Brain microvascular endothelial cell (primary cell): ENCODE results near the gene BTBD6.

Experiments
- DNase-seq: peaks from one replicate; pipeline ENCODE4 v3.0.0-alpha.2; 2020
- H3K27ac ChIP-seq: fragments of 250-450 bp; sonication (Bioruptor Pico); 2 replicates; pipeline ENCODE4 v1.5.1; 2020; ENCODE audit warnings: mild to moderate bottlenecking, moderate library complexity
- H3K27me3 ChIP-seq: fragments of 250-450 bp; sonication (Bioruptor Pico); replicated peaks from 2 replicates; pipeline ENCODE4 v1.5.1; 2020; ENCODE audit warnings: mild to moderate bottlenecking
- H3K36me3 ChIP-seq: fragments of 250-450 bp; sonication (Bioruptor Pico); replicated peaks from 2 replicates; pipeline ENCODE4 v1.5.1; 2020; ENCODE audit warnings: mild to moderate bottlenecking
- H3K4me3 ChIP-seq: 2 replicates; pipeline ENCODE4 v1.5.1; 2011; ENCODE audit warnings: low read depth, mild to moderate bottlenecking, control low read depth, low read length, moderate library complexity
- CTCF ChIP-seq: IDR thresholded peaks from 2 replicates; pipeline ENCODE4 v1.5.1; 2011; ENCODE audit warnings: low read depth, mild to moderate bottlenecking, moderate library complexity, low read length, control low read depth, inconsistent platforms; ENCODE audit errors: missing control alignments
- in situ Hi-C: cut with HindIII; loops from 2 replicates; pipeline ENCODE4 v1.10.0; 2017; ENCODE audit warnings: low sequenced_read_pairs, low pct_ligation_motif_present

BTBD6 gene

DNA sequence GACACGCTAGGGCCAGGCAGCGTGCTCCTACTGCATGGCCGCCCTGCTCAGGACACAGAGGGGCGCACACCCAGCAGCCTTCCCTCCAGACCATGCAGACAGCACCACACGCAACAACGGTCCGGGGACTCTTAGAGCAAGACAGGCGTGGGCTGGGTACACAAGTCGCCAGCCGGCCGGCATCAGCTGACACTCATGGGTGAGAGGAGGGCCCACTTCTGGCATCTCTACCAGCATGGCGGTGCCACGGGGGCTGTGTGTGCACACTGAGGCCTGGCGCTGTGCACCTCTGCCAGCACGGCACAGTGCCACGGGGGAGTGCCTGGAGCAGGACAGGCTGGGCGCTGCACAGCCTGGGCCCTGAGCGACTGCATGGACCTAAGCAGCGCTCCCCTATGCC, 6.7 kb upstream of the BTBD6 start:
- H3K4me3 ChIP-seq: no peak overlapping the region
- TF ChIP-seq CTCF: no peak
- in situ Hi-C loops: no loop called here
- DNase-seq: no peak
- no peaks in the 10 kb centered on the region for H3K27me3 ChIP-seq
- no peak overlapping the region for H3K27ac ChIP-seq
- H3K36me3 ChIP-seq: no peaks in the 10 kb centered on the region

DNA sequence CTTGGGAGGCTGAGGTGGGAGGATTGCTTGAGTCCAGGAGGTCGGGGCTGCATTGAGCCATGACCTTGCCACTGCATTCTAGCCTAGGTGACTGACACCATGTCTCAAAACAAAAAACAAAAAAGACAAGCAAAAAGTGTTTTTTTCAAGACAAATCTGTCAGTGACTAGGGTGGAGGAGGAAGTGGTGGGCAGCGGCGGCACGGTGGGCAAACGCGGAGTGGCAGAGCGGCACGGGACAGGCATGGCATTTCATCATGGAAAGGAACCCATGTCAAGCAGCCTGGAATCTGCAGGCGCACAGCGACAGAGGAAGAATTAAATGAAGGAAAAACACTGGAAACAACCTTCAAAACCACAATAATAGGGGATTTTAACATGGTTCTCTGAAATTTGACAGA, 4.0 kb upstream of the BTBD6 start:
- DNase-seq: no peak
- Histone ChIP-seq H3K4me3 (no peak overlapping the region), H3K27me3 (no peaks in the 10 kb centered on the region), H3K27ac (no peak overlapping the region), H3K36me3 (no peaks in the 10 kb centered on the region)
- no peak for TF ChIP-seq CTCF
- in situ Hi-C loops: no loop called here

DNA sequence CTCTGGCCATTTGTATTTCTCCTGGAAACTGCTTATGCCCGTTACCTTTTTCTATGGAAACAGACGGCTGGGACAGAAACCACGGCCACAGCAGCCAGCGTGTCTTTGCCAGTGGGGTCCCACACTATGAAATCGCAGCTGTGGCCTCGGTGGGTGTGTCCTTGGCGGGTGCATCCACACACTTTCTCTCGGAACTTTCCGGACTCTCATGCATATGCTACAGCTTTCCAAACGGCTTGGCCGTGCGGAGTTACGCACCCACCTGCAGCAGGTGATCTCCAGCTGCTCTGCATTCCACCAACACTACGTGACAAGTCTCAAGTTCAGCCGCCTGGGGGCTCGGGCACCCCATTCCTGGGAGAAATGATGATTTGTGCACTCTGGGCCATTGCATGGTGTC, 1.3 kb upstream of the BTBD6 start:
- no peak overlapping the region for H3K27ac ChIP-seq
- in situ Hi-C loops: no loop called here
- H3K4me3 ChIP-seq: no peak overlapping the region
- TF ChIP-seq CTCF: no peak
- peaks cover 18% of the 10 kb centered on the region for H3K36me3 ChIP-seq
- H3K27me3 ChIP-seq: no peaks in the 10 kb centered on the region
- DNase-seq: no peak

DNA sequence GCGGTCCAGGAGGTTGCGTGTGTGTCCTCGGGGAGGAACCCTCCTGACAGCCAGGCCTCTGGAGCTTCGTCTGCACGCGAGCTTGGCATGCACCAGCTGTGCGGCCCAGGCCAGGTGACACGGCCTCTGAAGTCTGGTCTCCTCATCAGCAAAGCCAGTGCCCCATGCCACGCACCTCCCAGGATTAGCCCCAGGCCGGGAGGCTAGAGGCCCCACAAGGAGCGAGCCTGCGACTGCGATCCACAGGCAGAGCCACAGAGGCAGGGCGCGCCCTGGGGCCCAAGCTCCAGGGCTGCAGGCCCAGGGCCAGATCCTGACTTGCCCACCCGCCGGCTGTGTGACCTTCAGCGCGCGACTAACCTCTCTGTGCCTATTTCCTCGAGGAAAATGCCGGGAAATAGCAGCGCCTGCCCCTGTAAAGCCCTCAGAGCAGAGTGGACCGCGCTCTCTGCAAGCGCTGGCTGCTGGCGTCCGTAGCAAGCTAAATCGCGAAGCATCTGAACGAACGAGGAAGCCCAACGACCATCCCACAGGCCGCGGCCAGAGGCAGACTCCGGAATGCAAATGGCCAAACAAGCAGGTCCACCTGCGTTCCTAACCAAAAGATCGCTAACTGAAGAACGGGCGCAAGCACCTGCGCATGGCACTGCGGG, 492 bp upstream of the BTBD6 start:
- H3K27ac ChIP-seq: peak overlapping the region; percentile 0
- peaks cover 21% of the 10 kb centered on the region for H3K36me3 ChIP-seq
- in situ Hi-C loops: no loop called here
- no peaks in the 10 kb centered on the region for H3K27me3 ChIP-seq
- DNase-seq: no peak
- TF ChIP-seq CTCF: no peak
- H3K4me3 ChIP-seq: peak overlapping the region; percentile 67

DNA sequence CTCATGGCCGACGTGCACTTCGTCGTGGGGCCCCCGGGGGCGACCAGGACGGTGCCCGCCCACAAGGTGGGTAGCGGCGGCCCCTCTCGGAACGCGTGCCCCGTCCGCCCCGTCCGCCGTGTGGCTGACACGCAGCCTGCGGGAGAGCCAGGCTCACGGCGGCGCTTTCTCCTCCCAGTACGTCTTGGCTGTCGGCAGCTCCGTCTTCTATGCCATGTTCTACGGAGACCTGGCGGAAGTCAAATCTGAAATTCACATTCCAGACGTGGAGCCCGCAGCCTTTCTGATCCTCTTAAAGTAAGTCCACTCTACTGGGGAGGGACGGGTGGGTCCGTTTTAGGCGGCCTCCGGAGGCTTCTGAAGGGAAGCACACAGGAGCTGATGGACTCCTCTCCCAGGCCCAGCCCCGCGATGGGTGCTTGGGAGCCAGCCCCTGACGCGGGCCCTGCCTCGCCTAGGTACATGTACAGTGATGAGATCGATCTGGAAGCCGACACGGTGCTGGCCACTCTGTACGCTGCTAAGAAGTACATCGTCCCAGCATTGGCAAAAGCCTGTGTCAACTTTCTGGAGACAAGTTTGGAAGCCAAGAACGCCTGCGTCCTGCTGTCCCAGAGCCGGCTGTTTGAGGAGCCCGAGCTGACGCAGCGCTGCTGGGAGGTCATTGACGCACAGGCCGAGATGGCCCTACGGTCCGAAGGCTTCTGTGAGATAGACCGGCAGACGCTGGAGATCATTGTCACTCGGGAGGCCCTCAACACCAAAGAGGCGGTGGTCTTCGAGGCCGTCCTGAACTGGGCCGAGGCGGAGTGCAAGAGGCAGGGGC, 1.1 kb downstream of the BTBD6 start:
- TF ChIP-seq CTCF: no peak
- in situ Hi-C loops: no loop called here
- Histone ChIP-seq H3K27ac (peak overlapping the region; percentile 42), H3K36me3 (peaks cover 21% of the 10 kb centered on the region), H3K27me3 (no peaks in the 10 kb centered on the region), H3K4me3 (peak overlapping the region; percentile 57)
- DNase-seq: peak; percentile 19
